Parathyroid adenoma (tissue), 2 donors: ENCODE data around the gene AFF3.

Experiments
- H2AFZ ChIP-seq: fragments of 300-600 bp; sonication (generic); one replicate; pipeline ENCODE4 v1.7.0; 2017; ENCODE audit warnings: antibody characterized with exemption, mild to moderate bottlenecking
- H3K27ac ChIP-seq: fragments of 300-600 bp; sonication (generic); one replicate; pipeline ENCODE4 v1.7.0; 2017
- H3K27me3 ChIP-seq: fragments of 300-600 bp; sonication (generic); one replicate; pipeline ENCODE4 v1.7.0; 2017; ENCODE audit warnings: low read length; ENCODE audit not compliant: control insufficient read depth, insufficient read depth
- H3K36me3 ChIP-seq: fragments of 300-600 bp; sonication (generic); one replicate; pipeline ENCODE4 v1.7.0; 2017; ENCODE audit warnings: low read length; ENCODE audit not compliant: control insufficient read depth, insufficient read depth
- H3K4me1 ChIP-seq: fragments of 300-600 bp; sonication (generic); one replicate; pipeline ENCODE4 v1.7.0; 2017; ENCODE audit warnings: control low read depth
- H3K4me2 ChIP-seq: fragments of 300-600 bp; sonication (generic); one replicate; pipeline ENCODE4 v1.7.0; 2017; ENCODE audit warnings: low read length
- H3K4me3 ChIP-seq: fragments of 300-600 bp; sonication (generic); one replicate; pipeline ENCODE4 v1.7.0; 2017; ENCODE audit warnings: low read depth, low read length
- H3K79me2 ChIP-seq: fragments of 300-600 bp; sonication (generic); one replicate; pipeline ENCODE4 v1.7.0; 2017; ENCODE audit warnings: control low read depth
- H3K9ac ChIP-seq: fragments of 300-600 bp; sonication (generic); one replicate; pipeline ENCODE4 v1.7.0; 2017; ENCODE audit warnings: mild to moderate bottlenecking
- H3K9me3 ChIP-seq: fragments of 300-600 bp; sonication (generic); one replicate; pipeline ENCODE4 v1.7.0; 2017; ENCODE audit warnings: low read length; ENCODE audit not compliant: control insufficient read depth
- CTCF ChIP-seq: fragments of 300-600 bp; sonication (generic); IDR thresholded peaks from one replicate; pipeline ENCODE4 v1.7.0; 2017; ENCODE audit warnings: antibody characterized with exemption, mild to moderate bottlenecking
- donor health status: primary hyperparathyroidism.

Gene AFF3

GRCh38 chr2:99787769-99788382 is 354.5 kb downstream of the AFF3 start:
- H3K36me3 ChIP-seq, result no peaks in the 10 kb centered on the region
- TF ChIP-seq CTCF, result no peak
- H3K4me2 ChIP-seq, result no peak overlapping the region
- no peak overlapping the region for H3K27ac ChIP-seq
- H3K27me3 ChIP-seq, result no peaks in the 10 kb centered on the region
- H3K4me1 ChIP-seq, result no peaks in the 10 kb centered on the region
- H3K9me3 ChIP-seq, result no peaks in the 10 kb centered on the region
- H2AFZ ChIP-seq, result no peak overlapping the region
- no peak overlapping the region for H3K4me3 ChIP-seq
- no peak overlapping the region for H3K9ac ChIP-seq
- no peaks in the 10 kb centered on the region for H3K79me2 ChIP-seq

- no peak for TF ChIP-seq CTCF
Observed at GRCh38 chr2:99786636-99787390, 355.6 kb downstream of the AFF3 start.

GRCh38 chr2:99784946-99785345 is 357.4 kb downstream of the AFF3 start:
- TF ChIP-seq CTCF, result no peak
- no peaks in the 10 kb centered on the region for H3K9me3 ChIP-seq
- no peaks in the 10 kb centered on the region for H3K36me3 ChIP-seq
- H3K4me3 ChIP-seq, result no peak overlapping the region
- no peaks in the 10 kb centered on the region for H3K4me1 ChIP-seq
- no peak overlapping the region for H3K4me2 ChIP-seq
- H3K9ac ChIP-seq, result no peak overlapping the region
- H2AFZ ChIP-seq, result no peak overlapping the region
- no peak overlapping the region for H3K27ac ChIP-seq
- no peaks in the 10 kb centered on the region for H3K79me2 ChIP-seq
- no peaks in the 10 kb centered on the region for H3K27me3 ChIP-seq

More at GRCh38 chr2:99786636-99787390, 355.6 kb downstream of the AFF3 start:
- H3K27me3 ChIP-seq, result no peaks in the 10 kb centered on the region
- H3K36me3 ChIP-seq, result no peaks in the 10 kb centered on the region
- H3K27ac ChIP-seq, result no peak overlapping the region
- H3K4me3 ChIP-seq, result no peak overlapping the region
- H3K9ac ChIP-seq, result no peak overlapping the region
- H3K79me2 ChIP-seq, result no peaks in the 10 kb centered on the region
- H3K9me3 ChIP-seq, result no peaks in the 10 kb centered on the region
- no peaks in the 10 kb centered on the region for H3K4me1 ChIP-seq
- H3K4me2 ChIP-seq, result no peak overlapping the region
- H2AFZ ChIP-seq, result no peak overlapping the region

GRCh38 chr2:99784282-99784681 is 358.1 kb downstream of the AFF3 start:
- Histone ChIP-seq H3K4me1 (no peaks in the 10 kb centered on the region), H3K27me3 (no peaks in the 10 kb centered on the region), H2AFZ (no peak overlapping the region), H3K36me3 (no peaks in the 10 kb centered on the region), H3K9ac (no peak overlapping the region), H3K4me2 (no peak overlapping the region), H3K9me3 (no peaks in the 10 kb centered on the region), H3K4me3 (no peak overlapping the region), H3K79me2 (no peaks in the 10 kb centered on the region), H3K27ac (no peak overlapping the region)
- no peak for TF ChIP-seq CTCF

GRCh38 chr2:99780276-99780675 is 362.1 kb downstream of the AFF3 start:
- no peak overlapping the region for H3K4me3 ChIP-seq
- H3K79me2 ChIP-seq, result no peaks in the 10 kb centered on the region
- no peak for TF ChIP-seq CTCF
- no peaks in the 10 kb centered on the region for H3K27me3 ChIP-seq
- no peaks in the 10 kb centered on the region for H3K36me3 ChIP-seq
- no peak overlapping the region for H3K27ac ChIP-seq
- H3K4me2 ChIP-seq, result no peak overlapping the region
- no peaks in the 10 kb centered on the region for H3K9me3 ChIP-seq
- H3K4me1 ChIP-seq, result no peaks in the 10 kb centered on the region
- H3K9ac ChIP-seq, result no peak overlapping the region
- H2AFZ ChIP-seq, result no peak overlapping the region
